ENCODE measurements around the gene CGN.

Gene CGN

GRCh38 chr1:151523326-151523725 lies 12.1 kb downstream of the CGN start:
- no peak for DNase-seq (ENCODE audit: low spot score)

GRCh38 chr1:151524736-151525135 lies 13.5 kb downstream of the CGN start:
- no peak for DNase-seq (ENCODE audit: low spot score)

- no peak for DNase-seq (ENCODE audit: low spot score)
Measured at GRCh38 chr1:151526735-151527525, 15.7 kb downstream of the CGN start.

- no peak for DNase-seq (ENCODE audit: low spot score)
Measured at GRCh38 chr1:151529211-151529702, 18.1 kb downstream of the CGN start.

GRCh38 chr1:151529781-151530180 lies 18.6 kb downstream of the CGN start:
- no peak for DNase-seq (ENCODE audit: low spot score)

- DNase-seq (ENCODE audit: low spot score): no peak
Measured at GRCh38 chr1:151530461-151530860, 19.3 kb downstream of the CGN start.

GRCh38 chr1:151533870-151534269 lies 22.7 kb downstream of the CGN start:
- no peak for DNase-seq (ENCODE audit: low spot score)

GRCh38 chr1:151534662-151535278 lies 23.6 kb downstream of the CGN start:
- peak; percentile 78 for DNase-seq (ENCODE audit: low spot score)

GRCh38 chr1:151535326-151536271 lies 24.4 kb downstream of the CGN start:
- no peak for DNase-seq (ENCODE audit: low spot score)

GRCh38 chr1:151536499-151536898 lies 25.3 kb downstream of the CGN start:
- DNase-seq (ENCODE audit: low spot score): no peak

- no peak for DNase-seq (ENCODE audit: low spot score)
Measured at GRCh38 chr1:151537112-151537511, 25.9 kb downstream of the CGN start.

GRCh38 chr1:151539321-151540020 lies 28.3 kb downstream of the CGN start:
- DNase-seq (ENCODE audit: low spot score): peak; percentile 34

GRCh38 chr1:151540021-151540981 lies 29.1 kb downstream of the CGN start, which contains the start of gene TUFT1:
Gene TUFT1, plus strand, starts transcription at chr1:151540309. Its CDS starts 58 bp downstream, at chr1:151540367.
- peak; percentile 92 for DNase-seq (ENCODE audit: low spot score)

- DNase-seq (ENCODE audit: low spot score): no peak
Measured at GRCh38 chr1:151540982-151541377, 29.8 kb downstream of the CGN start.

GRCh38 chr1:151541752-151542151 lies 30.6 kb downstream of the CGN start:
- no peak for DNase-seq (ENCODE audit: low spot score)

GRCh38 chr1:151542710-151543129 lies 31.5 kb downstream of the CGN start:
- no peak for DNase-seq (ENCODE audit: low spot score)

GRCh38 chr1:151545542-151545941 lies 34.4 kb downstream of the CGN start:
- no peak for DNase-seq (ENCODE audit: low spot score)

GRCh38 chr1:151546011-151546925 lies 35.1 kb downstream of the CGN start:
- no peak for DNase-seq (ENCODE audit: low spot score)
